Neural cell (in vitro differentiated cells): ENCODE results near the gene NUBP1. TPM values are rescaled to one million over a fixed set of nuclear protein-coding genes. Genes with fewer than 3 reads are reported as not detected.

Experiments used
- H2AFZ ChIP-seq: fragments of 200-600, 300-800 bp; sonication (generic), shearing (Covaris generic); 2 replicates; pipeline ENCODE4 v1.6.0; 2014; ENCODE audit warnings: low read depth, mild to moderate bottlenecking, antibody characterized with exemption, low read length, moderate library complexity
- H3F3A ChIP-seq: fragments of 200-600 bp; shearing (Covaris generic); 2 replicates; pipeline ENCODE4 v1.6.1; 2016; ENCODE audit warnings: mild to moderate bottlenecking, moderate library complexity, mixed read lengths, antibody characterized with exemption, low read length; ENCODE audit not compliant: insufficient read depth, poor library complexity, severe bottlenecking
- H3K27ac ChIP-seq: fragments of 200-600, 300-800 bp; sonication (generic), shearing (Covaris generic); 2 replicates; pipeline ENCODE4 v1.5.1; 2014; ENCODE audit warnings: mild to moderate bottlenecking, low read length, moderate library complexity
- H3K27me3 ChIP-seq: fragments of 300-800, 200-600 bp; sonication (generic), shearing (Covaris generic); 2 replicates; pipeline ENCODE4 v1.6.0; 2014; ENCODE audit warnings: mild to moderate bottlenecking, low read depth, low read length, moderate library complexity; ENCODE audit not compliant: insufficient read depth
- H3K36me3 ChIP-seq: fragments of 300-800, 200-600 bp; sonication (generic), shearing (Covaris generic); 2 replicates; pipeline ENCODE4 v1.5.1; 2014; ENCODE audit warnings: mild to moderate bottlenecking, antibody characterized with exemption, low read length, moderate library complexity; ENCODE audit not compliant: insufficient read depth
- H3K4me2 ChIP-seq: fragments of 300-800, 200-600 bp; sonication (generic), shearing (Covaris generic); 2 replicates; pipeline ENCODE4 v1.6.0; 2014; ENCODE audit warnings: mild to moderate bottlenecking, low read length
- H3K4me3 ChIP-seq: fragments of 300-800, 200-600 bp; sonication (generic), shearing (Covaris generic); 2 replicates; pipeline ENCODE4 v1.5.1; 2014; ENCODE audit warnings: mild to moderate bottlenecking, low read length, moderate library complexity
- H3K79me2 ChIP-seq: fragments of 200-600 bp; shearing (Covaris generic); replicated peaks from 2 replicates; pipeline ENCODE4 v1.6.0; 2014; ENCODE audit warnings: mild to moderate bottlenecking, low read length, moderate library complexity; ENCODE audit not compliant: insufficient read depth
- H3K9ac ChIP-seq: fragments of 300-800, 200-600 bp; sonication (generic), shearing (Covaris generic); 2 replicates; pipeline ENCODE4 v1.6.1; 2016; ENCODE audit warnings: mild to moderate bottlenecking, low read length, mixed read lengths
- H3K9me2 ChIP-seq: fragments of 200-600 bp; shearing (Covaris generic); 2 replicates; pipeline ENCODE4 v1.6.1; 2016; ENCODE audit warnings: mild to moderate bottlenecking, low read length, mixed read lengths; ENCODE audit not compliant: insufficient read depth
- H3K9me3 ChIP-seq: fragments of 200-600, 300-800 bp; sonication (generic), shearing (Covaris generic); 2 replicates; pipeline ENCODE4 v1.6.1; 2016; ENCODE audit warnings: mild to moderate bottlenecking, mixed run types, low read length, moderate library complexity, mixed read lengths
- H4K20me1 ChIP-seq: fragments of 200-600 bp; shearing (Covaris generic); 2 replicates; pipeline ENCODE4 v1.6.1; 2016; ENCODE audit warnings: mild to moderate bottlenecking, mixed run types; ENCODE audit not compliant: insufficient read depth
- CTCF ChIP-seq: fragments of 450-650 bp; IDR thresholded peaks from 2 replicates; pipeline ENCODE4 v1.5.1; 2014; ENCODE audit warnings: antibody characterized with exemption, mild to moderate bottlenecking, moderate library complexity; ENCODE audit not compliant: poor library complexity, severe bottlenecking
- EP300 ChIP-seq: fragments of 450-650 bp; conservative IDR thresholded peaks from 2 replicates; pipeline ENCODE4 v1.6.1; 2014; ENCODE audit warnings: antibody characterized with exemption, mild to moderate bottlenecking, moderate library complexity; ENCODE audit not compliant: poor library complexity, severe bottlenecking
- EZH2 ChIP-seq: fragments of 200-600, 300-800 bp; shearing (Covaris generic), sonication (generic); IDR thresholded peaks from 2 replicates; pipeline ENCODE4 v1.6.1; 2014; ENCODE audit warnings: antibody characterized with exemption, low read length, borderline replicate concordance, mild to moderate bottlenecking; ENCODE audit not compliant: insufficient read depth, poor library complexity, severe bottlenecking
- MXI1 ChIP-seq: fragments of 450-650 bp; conservative IDR thresholded peaks from 2 replicates; pipeline ENCODE4 v1.6.1; 2014; ENCODE audit warnings: antibody characterized with exemption, mild to moderate bottlenecking; ENCODE audit not compliant: poor library complexity, severe bottlenecking
- POLR2AphosphoS5 ChIP-seq: IDR thresholded peaks from 2 replicates; pipeline ENCODE4 v1.6.1; 2012
- RAD21 ChIP-seq: fragments of 450-650 bp; conservative IDR thresholded peaks from 2 replicates; pipeline ENCODE4 v1.6.1; 2014; ENCODE audit warnings: antibody characterized with exemption, mild to moderate bottlenecking, moderate library complexity
- REST ChIP-seq: IDR thresholded peaks from 2 replicates; pipeline ENCODE4 v1.6.1; 2012; ENCODE audit warnings: borderline replicate concordance
- SMC3 ChIP-seq: fragments of 450-650 bp; conservative IDR thresholded peaks from 2 replicates; pipeline ENCODE4 v1.6.1; 2014; ENCODE audit warnings: antibody characterized with exemption, mild to moderate bottlenecking, moderate library complexity; ENCODE audit not compliant: poor library complexity
- TAF1 ChIP-seq: IDR thresholded peaks from 2 replicates; pipeline ENCODE4 v1.6.1; 2012; ENCODE audit warnings: low read depth
- polyA plus RNA-seq: library from polyadenylated mRNA; depleted of rRNA; stranded (reverse); fragments of >200 nt; gene quantifications from 2 replicates; pipeline ENCODE4 v1.2.3, GENCODE V29; 2014

Gene NUBP1
- polyA plus RNA-seq, 1 donor from 2014 or later: 19.7 TPM

- Histone ChIP-seq H2AFZ (no peak overlapping the region), H4K20me1 (no peaks in the 10 kb centered on the region), H3K27ac (no peak overlapping the region), H3K36me3 (no peaks in the 10 kb centered on the region), H3K9me3 (no peaks in the 10 kb centered on the region), H3K4me2 (no peak overlapping the region), H3F3A (no peaks in the 10 kb centered on the region), H3K4me3 (no peak overlapping the region), H3K9ac (no peak overlapping the region), H3K27me3 (no peaks in the 10 kb centered on the region), H3K79me2 (no peaks in the 10 kb centered on the region), H3K9me2 (no peaks in the 10 kb centered on the region)
- TF ChIP-seq EZH2 (no peak), MXI1 (no peak), TAF1 (no peak), CTCF (no peak), REST (no peak), POLR2AphosphoS5 (no peak), RAD21 (no peak), EP300 (no peak), SMC3 (no peak)
These were observed 7.7 kb downstream of the NUBP1 start for GRCh38 chr16:10751291-10751697.

GRCh38 chr16:10752843-10753523 lies 9.3 kb downstream of the NUBP1 start:
- Histone ChIP-seq H3F3A (no peaks in the 10 kb centered on the region), H3K9ac (no peak overlapping the region), H3K79me2 (no peaks in the 10 kb centered on the region), H3K27me3 (no peaks in the 10 kb centered on the region), H4K20me1 (no peaks in the 10 kb centered on the region), H3K36me3 (no peaks in the 10 kb centered on the region), H3K4me3 (no peak overlapping the region), H3K27ac (no peak overlapping the region), H3K4me2 (no peak overlapping the region), H3K9me3 (no peaks in the 10 kb centered on the region), H3K9me2 (no peaks in the 10 kb centered on the region), H2AFZ (no peak overlapping the region)
- no peak for TF ChIP-seq SMC3
- TF ChIP-seq EP300: no peak
- TF ChIP-seq REST: no peak
- no peak for TF ChIP-seq TAF1
- no peak for TF ChIP-seq POLR2AphosphoS5
- no peak for TF ChIP-seq CTCF
- no peak for TF ChIP-seq RAD21
- TF ChIP-seq EZH2: no peak
- no peak for TF ChIP-seq MXI1
